Stomach (tissue), 9 donors: ENCODE measurements around the gene KRT76. TPM values are rescaled to one million over a fixed set of nuclear protein-coding genes. Genes with fewer than 3 reads are reported as not detected.

Experiments used
- DNase-seq, 2 donors: peaks; one replicate each; pipeline versions ENCODE4 v3.0.0 to v3.0.0-alpha.2; 2013 to 2019
- H3K27ac ChIP-seq, 5 donors: fragments of 200-600 bp in 4 of 5; sonication (generic) in 4 of 5; one replicate each; pipeline ENCODE4 v1.5.1; 2013 to 2019; ENCODE audit warnings: mild to moderate bottlenecking in 1 of 5, moderate library complexity in 1 of 5
- H3K27me3 ChIP-seq, 3 donors: fragments of 200-600 bp; sonication (generic); one replicate each; pipeline ENCODE4 v1.5.1; 2017 to 2019; ENCODE audit warnings: mixed run types in 1 of 3
- H3K36me3 ChIP-seq, 4 donors: fragments of 200-600 bp; sonication (generic); 1 replicate in 3 of 4; 2 replicates in 1 of 4; pipeline ENCODE4 v1.5.1; 2016 to 2019
- H3K4me1 ChIP-seq, 4 donors: fragments of 200-600 bp; sonication (generic); one replicate each; pipeline ENCODE4 v1.5.1; 2016 to 2019
- H3K4me3 ChIP-seq, 4 donors: fragments of 200-600 bp; sonication (generic) in 3 of 4; one replicate each; pipeline ENCODE4 v1.5.1; 2016 to 2019; ENCODE audit warnings: mild to moderate bottlenecking in 1 of 4
- H3K9me3 ChIP-seq, 4 donors: fragments of 200-600 bp; sonication (generic); one replicate each; pipeline ENCODE4 v1.5.1; 2016 to 2019
- CTCF ChIP-seq, 7 experiments: fragments of 450-650 bp in 4 of 7; fragments of 200-600 bp in 3 of 7; sonication (generic) in 3 of 7; IDR thresholded peaks; one replicate each; pipeline ENCODE4 v1.5.1; 2016 to 2019; ENCODE audit warnings: antibody characterized with exemption in 7 of 7, control low read depth in 2 of 7, mild to moderate bottlenecking in 1 of 7
- EP300 ChIP-seq: sonication (generic); formaldehyde crosslinking; IDR thresholded peaks from one replicate; pipeline ENCODE4 v1.6.1; 2017; ENCODE audit warnings: antibody characterized with exemption
- POLR2A ChIP-seq, 4 donors: fragments of 450-650 bp; IDR thresholded peaks; one replicate each; pipeline ENCODE4 v1.6.1; 2016; ENCODE audit warnings: antibody characterized with exemption in 4 of 4, control low read depth in 2 of 4, mild to moderate bottlenecking in 1 of 4, moderate library complexity in 1 of 4
- POLR2AphosphoS5 ChIP-seq, 3 donors: sonication (generic); formaldehyde crosslinking; IDR thresholded peaks; one replicate each; pipeline ENCODE4 v1.6.1; 2016; ENCODE audit warnings: antibody characterized with exemption in 3 of 3
- WGBS, 5 donors: extraction: QIAGEN DNeasy Blood & Tissue Kit in 3 of 5; methylation state at CpG; one replicate each; pipeline versions ENCODE4 v1.1.5 to v1.1.7; 2013 to 2018; 5-methylcytosine and 5-hydroxymethylcytosine counted together
- intact Hi-C: fragments of 100-400 bp; cut with DNase I; formaldehyde crosslinking; loops from one replicate; pipeline ENCODE4 v1.15.1; 2023; ENCODE audit warnings: low total_unique reads
- polyA plus RNA-seq, 3 donors: library from polyadenylated mRNA; stranded (reverse); fragments of 200-250 nt; gene quantifications; one replicate each; pipeline ENCODE4 v1.2.3, GENCODE V29; 2013
- total RNA-seq, 5 donors: library from RNA; depleted of rRNA; stranded (reverse); fragments of >200 nt; gene quantifications; one replicate each; pipeline versions ENCODE4 v1.1.0 to v1.2.3, GENCODE V29; 2014 to 2016
- donor health status: healthy with polysubstance abuse.
- donor health status: Bipolar disorder and iron deficiency.
- donor health status: healthy.

Gene KRT76
- total and polyA plus RNA-seq, 8 donors, result not detected

GRCh38 chr12:52812073-52812400 is 34.9 kb upstream of the KRT76 start:
- H3K4me3 ChIP-seq, result no peak overlapping the region
- H3K27me3 ChIP-seq, result peaks cover 0 to 14% (median 0%) of the 10 kb centered on the region in 3 donors
- intact Hi-C loops, result no loop called here
- WGBS, 5 donors, result 66 to 83% (median 76%) methylated on average over 4 of the region's 4 CpGs
- no peak for DNase-seq
- TF ChIP-seq CTCF (IDR thresholded peaks at IDR 0.05), result no peak
- peaks cover 0 to 12% (median 7%) of the 10 kb centered on the region in 4 donors for H3K4me1 ChIP-seq
- no peaks in the 10 kb centered on the region for H3K36me3 ChIP-seq
- H3K27ac ChIP-seq, result no peak overlapping the region
- H3K9me3 ChIP-seq, result no peaks in the 10 kb centered on the region

GRCh38 chr12:52811191-52812072 is 34.3 kb upstream of the KRT76 start:
- Histone ChIP-seq H3K4me3 (no peak overlapping the region), H3K27me3 (peaks cover 0 to 10% (median 0%) of the 10 kb centered on the region in 3 donors), H3K36me3 (no peaks in the 10 kb centered on the region), H3K4me1 (peaks cover 0 to 12% (median 7%) of the 10 kb centered on the region in 4 donors), H3K27ac (no peak overlapping the region), H3K9me3 (no peaks in the 10 kb centered on the region)
- TF ChIP-seq POLR2A (IDR thresholded peaks at IDR 0.05), result no peak
- TF ChIP-seq POLR2AphosphoS5 (IDR thresholded peaks at IDR 0.05), result no peak
- no peak for TF ChIP-seq CTCF (IDR thresholded peaks at IDR 0.05)
- TF ChIP-seq EP300, result no peak
- no peak for DNase-seq
- intact Hi-C loops, result no loop called here
- 86 to 92% (median 89%) methylated on average over 8 to 9 of the region's 9 CpGs for WGBS, 5 donors

GRCh38 chr12:52810554-52810953 is 33.4 kb upstream of the KRT76 start:
- Histone ChIP-seq H3K9me3 (no peaks in the 10 kb centered on the region), H3K4me1 (peaks cover 0 to 12% (median 7%) of the 10 kb centered on the region in 4 donors), H3K27me3 (peaks cover 0 to 10% (median 0%) of the 10 kb centered on the region in 3 donors), H3K27ac (no peak overlapping the region), H3K36me3 (no peaks in the 10 kb centered on the region), H3K4me3 (no peak overlapping the region)
- intact Hi-C loops, result no loop called here
- no peak for DNase-seq
- TF ChIP-seq EP300 (no peak), POLR2AphosphoS5 (IDR thresholded peaks at IDR 0.05) (no peak), POLR2A (IDR thresholded peaks at IDR 0.05) (no peak), CTCF (IDR thresholded peaks at IDR 0.05) (no peak)
- 70 to 87% (median 76%) methylated on average over 5 of the region's 5 CpGs for WGBS, 5 donors

GRCh38 chr12:52809166-52809565 is 32.0 kb upstream of the KRT76 start:
- Histone ChIP-seq H3K36me3 (no peaks in the 10 kb centered on the region), H3K4me3 (no peak overlapping the region), H3K27me3 (peaks cover 0 to 10% (median 0%) of the 10 kb centered on the region in 3 donors), H3K27ac (no peak overlapping the region), H3K4me1 (peaks cover 0 to 4% (median 2%) of the 10 kb centered on the region in 4 donors), H3K9me3 (no peaks in the 10 kb centered on the region)
- no peak for DNase-seq
- no peak for TF ChIP-seq POLR2AphosphoS5 (IDR thresholded peaks at IDR 0.05)
- no peak for TF ChIP-seq POLR2A (IDR thresholded peaks at IDR 0.05)
- TF ChIP-seq EP300, result no peak
- no peak for TF ChIP-seq CTCF (IDR thresholded peaks at IDR 0.05)
- intact Hi-C loops, result no loop called here
- WGBS, 5 donors, result 77 to 88% (median 81%) methylated on average over 7 of the region's 7 CpGs
